Activated naive CD4-positive, alpha-beta T cell treated with anti-CD3 and anti-CD28 coated beads, Interleukin-2, amount 50 U/mL, for 16 hours (primary cell): Measurements from ENCODE around the gene INHBB.

Source experiments
- DNase-seq: peaks from one replicate; pipeline ENCODE4 v3.0.0-alpha.2; 2020

The INHBB gene

GRCh38 chr2:120399889-120400240, 53.9 kb downstream of the INHBB start:
- DNase-seq, result no peak

GRCh38 chr2:120400551-120400950, 54.6 kb downstream of the INHBB start:
- no peak for DNase-seq
